ENCODE data around the gene LACC1.

GRCh38 chr13:43846496-43847158, 33.1 kb upstream of the LACC1 start:
- no peak for TF ChIP-seq POLR2A (IDR thresholded peaks at IDR 0.05)
- TF ChIP-seq, protein P1, sequence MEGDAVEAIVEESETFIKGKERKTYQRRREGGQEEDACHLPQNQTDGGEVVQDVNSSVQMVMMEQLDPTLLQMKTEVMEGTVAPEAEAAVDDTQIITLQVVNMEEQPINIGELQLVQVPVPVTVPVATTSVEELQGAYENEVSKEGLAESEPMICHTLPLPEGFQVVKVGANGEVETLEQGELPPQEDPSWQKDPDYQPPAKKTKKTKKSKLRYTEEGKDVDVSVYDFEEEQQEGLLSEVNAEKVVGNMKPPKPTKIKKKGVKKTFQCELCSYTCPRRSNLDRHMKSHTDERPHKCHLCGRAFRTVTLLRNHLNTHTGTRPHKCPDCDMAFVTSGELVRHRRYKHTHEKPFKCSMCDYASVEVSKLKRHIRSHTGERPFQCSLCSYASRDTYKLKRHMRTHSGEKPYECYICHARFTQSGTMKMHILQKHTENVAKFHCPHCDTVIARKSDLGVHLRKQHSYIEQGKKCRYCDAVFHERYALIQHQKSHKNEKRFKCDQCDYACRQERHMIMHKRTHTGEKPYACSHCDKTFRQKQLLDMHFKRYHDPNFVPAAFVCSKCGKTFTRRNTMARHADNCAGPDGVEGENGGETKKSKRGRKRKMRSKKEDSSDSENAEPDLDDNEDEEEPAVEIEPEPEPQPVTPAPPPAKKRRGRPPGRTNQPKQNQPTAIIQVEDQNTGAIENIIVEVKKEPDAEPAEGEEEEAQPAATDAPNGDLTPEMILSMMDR (IDR thresholded peaks at IDR 0.05), result no peak
